Activated CD4-positive, alpha-beta T cell treated with anti-CD3 and anti-CD28 coated beads for 1 hour (primary cell): ENCODE results near the gene COPA.

ENCODE experiments used
- DNase-seq: peaks from one replicate; pipeline ENCODE4 v3.0.0-alpha.2; 2020

The COPA gene

GRCh38 chr1:160362168-160362957, 19.3 kb upstream of the COPA start:
- DNase-seq: no peak

- DNase-seq: no peak
Observed at GRCh38 chr1:160361814-160362167, 18.7 kb upstream of the COPA start.

GRCh38 chr1:160361199-160361598, 18.1 kb upstream of the COPA start:
- DNase-seq: no peak

- DNase-seq: no peak
Observed at GRCh38 chr1:160360227-160360695, 17.2 kb upstream of the COPA start.

- no peak for DNase-seq
Observed at GRCh38 chr1:160359559-160360226, 16.6 kb upstream of the COPA start.

GRCh38 chr1:160358073-160358472, 15.0 kb upstream of the COPA start:
- DNase-seq: no peak

GRCh38 chr1:160357286-160358002, 14.4 kb upstream of the COPA start:
- DNase-seq: no peak

GRCh38 chr1:160354388-160354985, 11.4 kb upstream of the COPA start:
- DNase-seq: no peak

GRCh38 chr1:160353223-160353622, 10.2 kb upstream of the COPA start:
- DNase-seq: no peak

GRCh38 chr1:160352555-160352954, 9.5 kb upstream of the COPA start:
- DNase-seq: no peak

- no peak for DNase-seq
Observed at GRCh38 chr1:160351629-160352028, 8.6 kb upstream of the COPA start.

- DNase-seq: no peak
Observed at GRCh38 chr1:160346958-160347357, 3.9 kb upstream of the COPA start.

GRCh38 chr1:160346463-160346862, 3.4 kb upstream of the COPA start:
- DNase-seq: no peak

GRCh38 chr1:160344936-160345335, 1.9 kb upstream of the COPA start:
- no peak for DNase-seq

- no peak for DNase-seq
Observed at GRCh38 chr1:160344241-160344640, 1.2 kb upstream of the COPA start.

- DNase-seq: no peak
Observed at GRCh38 chr1:160342526-160342925, 524 bp downstream of the COPA start.

- no peak for DNase-seq
Observed at GRCh38 chr1:160340866-160341265, 2.2 kb downstream of the COPA start.

- DNase-seq: no peak
Observed at GRCh38 chr1:160340146-160340545, 2.9 kb downstream of the COPA start.

GRCh38 chr1:160338580-160338979, 4.5 kb downstream of the COPA start:
- no peak for DNase-seq

- DNase-seq: no peak
Observed at GRCh38 chr1:160332516-160332915, 10.5 kb downstream of the COPA start.

GRCh38 chr1:160330119-160330518, 12.9 kb downstream of the COPA start:
- DNase-seq: no peak

GRCh38 chr1:160328184-160328583, 14.9 kb downstream of the COPA start:
- no peak for DNase-seq

GRCh38 chr1:160326418-160326817, 16.6 kb downstream of the COPA start:
- DNase-seq: no peak
